ENCODE results near the gene WDR45.
A peak's percentile ranks its signal among the peaks of the same experiment; 100 is the strongest.

Gene WDR45

DNA sequence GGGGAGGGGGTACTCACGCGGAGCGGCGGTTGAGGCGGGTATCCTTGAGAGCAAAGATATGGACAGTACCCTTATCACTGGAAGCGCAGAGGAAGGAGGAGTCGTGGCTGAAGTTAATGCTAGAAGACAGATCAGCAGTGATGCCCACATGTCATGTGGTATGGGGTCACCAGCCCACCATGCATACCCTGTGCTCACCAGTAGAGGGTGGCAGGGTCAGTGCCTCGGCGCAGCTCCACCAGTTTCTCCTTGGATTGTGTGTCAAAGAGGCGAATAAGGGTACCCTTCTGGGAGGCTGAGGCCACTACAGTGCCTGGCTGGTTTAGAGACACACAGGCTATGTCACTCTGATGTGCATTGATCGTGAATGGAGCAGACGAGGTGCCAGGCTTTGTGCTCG is 4.3 kb downstream of the WDR45 start:
- TF ChIP-seq CTCF (IDR thresholded peaks at IDR 0.05; ENCODE audit: insufficient read depth, missing control alignments): no peak
- DNase-seq (ENCODE audit: insufficient read length, low spot score) (no peak), FAIRE-seq (no peak)

DNA sequence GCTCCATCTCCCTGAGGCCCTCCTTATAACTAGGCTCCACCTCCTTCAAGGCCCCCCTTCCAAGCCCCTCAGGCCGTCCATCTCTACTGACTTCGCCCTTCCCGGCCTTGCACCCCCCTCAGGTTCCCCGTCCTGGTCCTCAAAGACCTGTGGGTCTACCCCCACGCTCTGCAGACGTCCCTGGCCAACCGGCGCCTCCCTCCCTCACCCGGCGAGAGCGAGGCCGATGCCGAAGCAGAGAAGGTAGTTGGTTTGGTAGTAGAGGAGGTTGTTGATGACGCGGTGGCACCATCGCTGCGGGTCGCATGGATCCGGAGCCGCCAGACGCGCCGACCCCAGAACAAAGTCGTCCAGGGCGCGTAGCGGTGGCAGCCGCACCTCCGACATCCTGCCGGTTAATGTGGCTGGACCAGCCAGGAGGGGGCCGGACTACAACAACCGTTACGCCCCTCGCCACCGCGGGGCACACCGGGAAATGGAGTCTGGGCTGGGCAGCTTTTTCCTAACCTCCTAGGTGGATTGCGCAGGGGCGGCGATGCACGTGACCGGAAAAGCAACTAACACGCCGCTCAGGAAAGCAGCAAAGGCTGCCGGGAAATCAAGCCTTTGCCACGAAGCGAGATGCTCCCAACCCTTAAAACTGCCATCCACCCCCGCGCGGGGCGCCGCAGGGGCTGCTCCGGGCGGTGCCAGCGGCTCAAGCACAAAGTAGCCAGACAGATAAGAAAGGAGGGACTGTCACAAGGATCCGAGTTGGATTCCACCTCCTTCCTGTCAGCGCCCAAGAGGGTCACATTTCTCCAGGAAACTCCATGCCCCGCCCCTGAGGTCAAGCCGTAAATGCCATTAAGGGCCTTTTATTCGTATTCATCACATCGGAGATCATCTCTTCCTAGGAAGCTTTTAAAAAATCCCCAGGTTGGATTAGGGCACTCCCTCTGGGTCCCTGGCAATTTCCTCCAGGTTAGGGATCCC is 5.8 kb downstream of the WDR45 start, which contains the start of gene PRAF2:
TSS of gene PRAF2 (minus strand) at position 402 of the 975 bp plus-strand sequence. CDS start at position 387, 15 bp downstream.
- peak; percentile 84 for FAIRE-seq
- DNase-seq (ENCODE audit: insufficient read length, low spot score): peak; percentile 92
- no peak for TF ChIP-seq CTCF (IDR thresholded peaks at IDR 0.05; ENCODE audit: insufficient read depth, missing control alignments)

- FAIRE-seq (no peak), DNase-seq (ENCODE audit: insufficient read length, low spot score) (no peak)
- no peak for TF ChIP-seq CTCF (IDR thresholded peaks at IDR 0.05; ENCODE audit: insufficient read depth, missing control alignments)
Observed at GRCh38 chrX:49072712-49073095, 7.0 kb downstream of the WDR45 start.

- DNase-seq (ENCODE audit: insufficient read length, low spot score): no peak
- TF ChIP-seq CTCF (IDR thresholded peaks at IDR 0.05; ENCODE audit: insufficient read depth, missing control alignments): no peak
- no peak for FAIRE-seq
Observed at GRCh38 chrX:49071877-49072711, 7.6 kb downstream of the WDR45 start.

- TF ChIP-seq CTCF (IDR thresholded peaks at IDR 0.05; ENCODE audit: insufficient read depth, missing control alignments): no peak
- DNase-seq (ENCODE audit: insufficient read length, low spot score): no peak
- FAIRE-seq: no peak
Observed at GRCh38 chrX:49070988-49071387, 8.7 kb downstream of the WDR45 start.

GRCh38 chrX:49069038-49069437 is 10.6 kb downstream of the WDR45 start:
- TF ChIP-seq CTCF (IDR thresholded peaks at IDR 0.05; ENCODE audit: insufficient read depth, missing control alignments): no peak
- FAIRE-seq (no peak), DNase-seq (ENCODE audit: insufficient read length, low spot score) (no peak)
